ENCODE measurements around the gene TECRL.

Gene TECRL

GRCh38 chr4:64409300-64409699 is at the start of gene TECRL:
Gene TECRL (minus strand): TSS chr4:64409450. CDS start chr4:64409351, 99 bp downstream.
- DNase-seq (ENCODE audit: low spot score): no peak

- no peak for DNase-seq (ENCODE audit: low spot score)
Observed at GRCh38 chr4:64432674-64433073, 23.4 kb upstream of the TECRL start.

DNA sequence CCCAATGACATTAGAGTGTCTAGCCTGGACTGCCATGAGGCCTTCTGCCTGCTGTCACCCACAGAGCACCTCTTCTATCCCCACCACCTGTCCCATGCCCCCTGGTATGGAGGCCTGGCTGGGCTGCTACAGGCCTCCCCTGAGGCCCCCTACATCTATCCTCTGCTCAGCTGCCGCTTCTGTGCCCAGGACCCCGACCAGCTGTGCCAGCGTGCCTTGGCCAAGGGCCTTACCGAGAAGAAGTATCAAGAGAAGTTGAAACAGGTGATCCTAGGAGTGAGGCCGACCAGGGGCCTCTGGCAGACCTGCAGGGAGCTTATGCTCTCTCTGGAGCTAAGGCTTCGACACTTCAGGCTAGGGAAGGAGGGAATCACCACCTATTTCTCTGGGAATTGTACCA is 21.7 kb upstream of the TECRL start:
- no peak for DNase-seq (ENCODE audit: low spot score)

DNA sequence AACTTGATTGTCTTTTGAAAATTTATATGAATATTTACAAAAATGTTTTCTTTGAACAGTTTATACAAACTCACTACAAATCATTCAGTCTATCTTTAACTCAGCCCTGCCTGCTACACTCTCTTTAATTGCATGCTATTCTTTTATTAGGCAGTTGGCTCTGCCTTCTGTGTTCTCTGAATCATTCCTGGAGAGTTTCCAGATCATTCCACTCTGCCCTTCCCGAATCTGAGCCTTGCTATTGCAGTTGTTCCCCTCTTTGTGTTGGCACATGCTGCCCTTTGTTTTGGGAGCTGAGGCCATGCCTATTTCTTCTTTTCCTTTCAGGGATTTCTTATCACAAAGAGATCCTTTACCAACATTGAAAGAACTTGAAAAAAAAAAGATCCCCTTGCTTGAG is 8.7 kb upstream of the TECRL start:
- DNase-seq (ENCODE audit: low spot score): no peak

DNA sequence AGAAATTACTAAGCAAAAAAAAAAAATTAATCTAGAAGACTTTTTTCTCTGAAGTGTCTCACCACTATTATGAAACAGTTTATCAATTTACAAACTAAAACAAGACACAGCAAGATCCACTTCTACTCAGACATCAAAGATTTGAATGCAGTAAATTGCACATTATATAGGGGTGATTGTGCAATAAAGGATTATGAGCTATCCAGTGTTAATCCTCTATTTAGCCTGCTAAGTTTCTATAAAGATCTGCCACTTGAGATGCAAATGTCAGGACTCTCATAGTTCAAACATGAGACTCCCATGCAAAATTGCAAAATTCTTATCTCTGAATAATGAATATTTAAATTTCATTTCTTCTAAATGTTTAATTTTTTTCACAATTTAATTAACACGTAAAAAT is 2.2 kb downstream of the TECRL start:
- no peak for DNase-seq (ENCODE audit: low spot score)

- no peak for DNase-seq (ENCODE audit: low spot score)
Observed at GRCh38 chr4:64405761-64406160, 3.5 kb downstream of the TECRL start.

DNA sequence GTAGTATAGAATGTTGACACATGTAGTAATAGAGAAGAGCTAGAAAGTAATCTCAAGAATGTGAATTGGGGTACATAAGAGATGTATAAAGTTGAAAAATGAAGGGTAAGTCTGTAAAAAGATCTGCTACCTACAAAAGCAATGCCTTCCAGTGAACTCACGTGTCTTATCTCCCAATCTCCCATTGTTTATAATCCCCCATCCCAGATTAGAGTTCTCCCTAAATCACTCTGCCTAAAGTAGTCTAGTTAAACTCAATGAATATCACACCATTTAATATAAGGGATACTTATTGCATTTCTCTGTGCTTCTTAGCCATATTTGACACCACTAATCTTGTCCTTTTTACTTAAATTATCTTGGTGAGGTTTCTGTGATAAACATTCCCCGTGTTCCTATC is 6.6 kb downstream of the TECRL start:
- DNase-seq (ENCODE audit: low spot score): no peak

GRCh38 chr4:64399313-64400109 is 9.7 kb downstream of the TECRL start:
- no peak for DNase-seq (ENCODE audit: low spot score)

DNA sequence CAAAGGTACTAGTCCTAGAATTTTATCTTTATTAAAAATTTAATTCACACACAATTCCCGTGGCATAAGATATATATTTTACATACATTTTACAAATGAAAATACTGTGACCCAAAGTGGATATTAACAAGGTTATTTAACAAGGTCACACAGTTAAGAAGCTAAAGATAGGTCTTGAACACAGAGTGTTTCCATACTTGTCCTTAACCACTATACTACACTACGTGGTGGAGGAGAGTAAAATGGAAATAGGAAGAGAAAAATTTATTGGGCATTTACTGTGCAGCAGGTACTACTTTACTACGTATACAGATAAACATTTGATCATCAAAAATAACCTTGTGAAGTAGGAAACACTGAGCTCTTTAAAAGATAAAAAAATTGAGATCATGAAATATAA is 14.8 kb downstream of the TECRL start:
- no peak for DNase-seq (ENCODE audit: low spot score)

DNA sequence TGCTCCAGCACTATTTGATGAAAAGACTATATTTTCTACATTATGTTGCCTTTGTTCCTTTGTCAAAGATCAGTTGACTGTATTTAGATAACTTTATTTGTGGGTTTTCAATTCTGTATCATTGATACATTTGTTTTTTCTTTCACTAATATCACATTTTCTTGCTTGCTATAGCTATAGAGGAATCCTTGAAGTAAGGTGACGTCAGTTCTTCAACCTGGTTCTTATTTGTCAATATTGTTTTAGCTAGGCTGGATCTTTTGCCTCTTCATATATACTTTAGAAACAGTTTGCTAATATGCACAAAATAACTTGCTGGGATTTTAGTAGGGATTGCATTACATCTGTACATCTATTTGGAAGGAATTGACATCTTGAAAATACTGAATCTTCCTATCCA is 21.0 kb downstream of the TECRL start:
- no peak for DNase-seq (ENCODE audit: low spot score)

DNA sequence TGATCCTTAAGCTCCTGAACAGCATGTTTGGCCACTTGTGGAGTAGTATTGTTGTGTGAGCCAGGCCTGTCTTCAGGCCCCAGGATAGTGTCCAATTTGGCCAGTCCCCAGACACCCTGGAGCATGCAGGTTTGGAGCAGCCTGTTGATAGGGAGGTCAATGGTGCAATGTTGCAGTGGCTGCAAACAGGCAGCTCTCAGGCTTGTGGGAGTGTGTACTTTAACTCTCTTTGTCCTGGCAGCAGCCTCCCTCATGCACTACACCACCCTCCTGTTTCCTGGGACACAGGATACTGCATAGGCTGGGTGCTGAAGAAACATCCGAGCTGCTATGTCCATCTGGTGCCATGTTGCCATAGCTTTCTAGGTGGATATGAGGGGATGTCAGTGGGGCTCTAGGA is 24.0 kb downstream of the TECRL start:
- no peak for DNase-seq (ENCODE audit: low spot score)

GRCh38 chr4:64384237-64385203 is 24.7 kb downstream of the TECRL start:
- DNase-seq (ENCODE audit: low spot score): no peak

DNA sequence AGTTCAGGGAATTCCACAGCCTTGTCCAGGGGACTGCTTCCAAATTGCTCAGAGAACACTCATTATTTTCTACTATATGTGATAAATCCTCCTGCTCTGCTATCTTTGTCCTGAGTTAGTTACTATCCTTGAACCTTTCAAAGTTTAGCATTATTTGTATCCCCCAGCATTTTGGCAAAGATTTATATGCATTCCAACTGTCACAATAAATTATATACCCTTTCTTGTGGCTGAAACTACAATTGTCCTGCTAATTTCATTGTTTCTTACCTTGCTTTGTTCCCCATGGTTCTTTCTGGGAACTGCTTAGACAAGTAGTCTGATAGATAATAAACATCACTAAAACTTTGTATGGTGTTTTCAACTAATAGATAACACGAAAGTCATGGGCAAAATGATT is 40.5 kb downstream of the TECRL start:
- no peak for DNase-seq (ENCODE audit: low spot score)

- DNase-seq (ENCODE audit: low spot score): no peak
Observed at GRCh38 chr4:64361399-64361740, 47.9 kb downstream of the TECRL start.

- no peak for DNase-seq (ENCODE audit: low spot score)
Observed at GRCh38 chr4:64360664-64361398, 48.4 kb downstream of the TECRL start.

GRCh38 chr4:64359489-64359888 is 49.8 kb downstream of the TECRL start:
- DNase-seq (ENCODE audit: low spot score): no peak

- DNase-seq (ENCODE audit: low spot score): no peak
Observed at GRCh38 chr4:64353904-64354303, 55.3 kb downstream of the TECRL start.

DNA sequence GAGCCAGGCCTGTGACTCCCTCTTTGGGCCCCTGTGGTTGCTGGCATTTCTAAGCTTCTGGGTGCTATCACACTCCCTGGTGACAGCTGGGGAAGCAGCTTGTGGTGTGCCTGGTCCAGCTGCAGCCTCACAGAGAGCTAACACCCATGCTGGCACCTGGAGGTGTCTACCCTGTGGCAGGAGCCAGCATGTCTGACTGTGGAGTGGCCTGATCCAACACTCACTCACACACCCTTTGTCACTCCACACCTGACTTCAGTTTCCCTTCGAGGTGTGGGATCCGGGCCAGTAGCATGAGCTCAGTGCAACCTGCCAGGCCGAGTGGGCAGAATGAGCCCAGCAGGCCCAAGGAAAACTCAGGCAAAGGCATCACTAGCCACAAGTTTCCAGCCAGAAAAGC is 67.5 kb downstream of the TECRL start:
- DNase-seq (ENCODE audit: low spot score): no peak

GRCh38 chr4:64340218-64341110 is 68.8 kb downstream of the TECRL start:
- no peak for DNase-seq (ENCODE audit: low spot score)

GRCh38 chr4:64334964-64335363 is 74.3 kb downstream of the TECRL start:
- DNase-seq (ENCODE audit: low spot score): no peak

DNA sequence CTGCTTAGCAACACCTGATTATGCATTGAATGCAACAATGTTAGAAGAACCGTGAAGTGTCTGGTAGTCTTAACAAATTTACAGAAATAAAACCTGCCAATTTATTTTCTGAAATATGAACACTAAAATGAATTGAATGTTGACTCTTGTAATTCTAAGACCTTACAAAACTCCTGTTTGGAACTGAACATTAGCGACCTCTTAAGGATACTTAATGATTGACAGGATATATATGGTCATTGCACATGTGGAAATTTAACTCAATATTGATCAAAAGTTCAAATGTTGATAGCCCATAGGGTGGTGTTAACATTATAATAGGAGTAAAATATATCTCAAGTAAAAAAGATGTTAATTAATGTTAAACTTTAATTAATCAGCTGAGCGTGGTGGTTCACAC is 79.1 kb downstream of the TECRL start:
- DNase-seq (ENCODE audit: low spot score): no peak

- no peak for DNase-seq (ENCODE audit: low spot score)
Observed at GRCh38 chr4:64327237-64327636, 82.0 kb downstream of the TECRL start.

All from ecto neural progenitor cell (in vitro differentiated cells).